ENCODE results near the gene TDRD10. TPM values are rescaled to one million over a fixed set of nuclear protein-coding genes. Genes with fewer than 3 reads are reported as not detected.

Gene TDRD10
- total and polyA plus RNA-seq, 2 experiments from 2014 or later, result 0.29 TPM; not detected in 1

GRCh38 chr1:154496383-154496782 lies 5.6 kb upstream of the TDRD10 start:
- Histone ChIP-seq H3K27me3 (ENCODE audit: insufficient read depth) (peaks cover 37% of the 10 kb centered on the region), H3K4me3 (no peak overlapping the region), H3K4me2 (no peak overlapping the region), H3F3A (replicated peaks; ENCODE audit: low read depth) (no peaks in the 10 kb centered on the region), H3K27ac (ENCODE audit: low read depth) (no peak overlapping the region), H3K4me1 (ENCODE audit: insufficient read depth) (peaks cover 16% of the 10 kb centered on the region), H2AFZ (no peak overlapping the region), H4K20me1 (replicated peaks; ENCODE audit: insufficient read depth) (no peaks in the 10 kb centered on the region), H3K36me3 (ENCODE audit: insufficient read depth) (0 out of 2 replicates have a peak, but pooled peaks cover 3% of the 10 kb centered on the region), H3K79me2 (replicated peaks; ENCODE audit: insufficient read depth) (no peaks in the 10 kb centered on the region), H3K9me2 (ENCODE audit: insufficient read depth) (no peaks in the 10 kb centered on the region)
- TF ChIP-seq EZH2phosphoT487 (IDR thresholded peaks at IDR 0.05; ENCODE audit: unreplicated experiment) (no peak), EZH2 (IDR thresholded peaks at IDR 0.05; ENCODE audit: low read depth, unreplicated experiment) (no peak)
- Mint-ChIP-seq H3K36me3 (ENCODE audit: low read depth) (no peaks in the 10 kb centered on the region), H3K27ac (no peak overlapping the region), H3K27me3 (ENCODE audit: insufficient read depth, low read depth, poor library complexity) (peaks cover 37% of the 10 kb centered on the region), H3K4me1 (peaks cover 24% of the 10 kb centered on the region), H3K4me3 (no peak overlapping the region), H3K9me3 (no peaks in the 10 kb centered on the region)
- ATAC-seq (no peak), DNase-seq (ENCODE audit: low spot score) (no peak)

DNA sequence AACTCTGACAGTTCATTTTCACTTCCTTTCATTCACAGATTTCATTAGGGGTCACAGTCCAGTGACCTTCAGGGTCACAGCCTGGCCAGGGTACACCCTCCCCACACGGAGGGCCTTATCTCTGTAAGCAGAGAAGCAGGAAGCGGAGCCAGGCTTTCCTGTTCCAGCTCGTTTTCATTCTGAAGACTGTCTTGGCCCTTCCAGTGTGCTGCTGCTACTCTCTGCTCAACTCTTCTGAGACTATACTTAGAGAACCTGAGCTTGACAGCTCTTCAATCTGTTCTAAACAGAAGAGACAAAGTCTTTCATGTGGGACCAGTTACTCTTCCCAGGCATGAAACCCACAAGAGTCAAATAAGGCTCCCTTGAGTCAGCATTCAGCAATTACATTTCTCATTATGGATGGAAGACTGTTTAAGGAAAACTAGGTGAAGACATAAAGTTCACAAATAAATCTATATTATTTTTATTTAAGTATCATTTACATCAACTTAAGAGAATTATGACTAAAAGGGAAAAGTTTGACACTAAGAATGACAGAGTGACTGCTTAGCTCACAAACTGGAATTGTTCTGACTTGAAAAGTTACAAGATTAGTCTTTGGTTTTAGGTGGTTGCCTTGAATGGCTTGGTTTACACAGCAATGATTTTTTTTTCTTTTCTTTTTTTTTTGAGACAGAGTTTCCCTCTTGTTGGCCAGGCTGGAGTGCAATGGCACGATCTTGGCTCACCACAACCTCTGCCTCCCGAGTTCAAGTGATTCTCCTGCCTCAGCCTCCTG lies 4.8 kb upstream of the TDRD10 start:
- no peak overlapping the region for H3K4me2 ChIP-seq

DNA sequence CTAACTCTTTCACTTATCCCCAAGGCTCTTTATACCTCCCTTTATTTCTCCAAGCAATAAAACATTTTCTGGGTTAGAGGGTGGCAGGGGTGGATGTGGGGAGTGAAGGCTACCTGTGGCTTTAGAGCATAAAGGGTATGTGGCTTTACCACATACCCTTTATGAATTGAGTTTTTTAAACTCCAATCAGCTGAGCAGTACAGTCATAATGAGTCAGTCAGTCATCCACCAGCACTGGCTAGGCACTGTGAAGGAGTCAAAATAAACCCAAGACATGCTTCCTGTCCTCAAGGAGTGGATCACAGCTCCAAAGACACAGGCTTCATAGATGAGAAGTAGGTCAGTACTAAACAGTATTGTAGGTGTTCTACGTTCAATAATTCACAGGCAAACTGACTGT lies 2.6 kb upstream of the TDRD10 start:
- peaks cover 14% of the 10 kb centered on the region; the same call in 2 of the 3 replicates for H3K9me3 Mint-ChIP-seq

More for the DNA sequence above, 4.8 kb upstream of the TDRD10 start:
- Histone ChIP-seq H3K27ac (ENCODE audit: low read depth) (no peak overlapping the region), H3K9me2 (ENCODE audit: insufficient read depth) (no peaks in the 10 kb centered on the region), H3F3A (replicated peaks; ENCODE audit: low read depth) (no peaks in the 10 kb centered on the region), H4K20me1 (replicated peaks; ENCODE audit: insufficient read depth) (no peaks in the 10 kb centered on the region), H3K4me1 (ENCODE audit: insufficient read depth) (peaks cover 16% of the 10 kb centered on the region), H3K27me3 (ENCODE audit: insufficient read depth) (peaks cover 46% of the 10 kb centered on the region), H2AFZ (peak overlapping the region; percentile 57; the same call in 1 of the 2 replicates), H3K79me2 (replicated peaks; ENCODE audit: insufficient read depth) (no peaks in the 10 kb centered on the region), H3K36me3 (ENCODE audit: insufficient read depth) (0 out of 2 replicates have a peak, but pooled peaks cover 3% of the 10 kb centered on the region), H3K4me3 (no peak overlapping the region)
- H3K9me3 Mint-ChIP-seq, result no peaks in the 10 kb centered on the region
- no peak for DNase-seq (ENCODE audit: low spot score)
- H3K4me1 Mint-ChIP-seq, result peaks cover 26% of the 10 kb centered on the region
- H3K36me3 Mint-ChIP-seq (ENCODE audit: low read depth), result no peaks in the 10 kb centered on the region
- peaks cover 37% of the 10 kb centered on the region for H3K27me3 Mint-ChIP-seq (ENCODE audit: insufficient read depth, low read depth, poor library complexity)
- H3K4me3 Mint-ChIP-seq, result no peak overlapping the region
- H3K27ac Mint-ChIP-seq, result no peak overlapping the region
- TF ChIP-seq EZH2 (IDR thresholded peaks at IDR 0.05; ENCODE audit: low read depth, unreplicated experiment), result no peak
- no peak for TF ChIP-seq NANOG (IDR thresholded peaks at IDR 0.05; ENCODE audit: borderline replicate concordance)
- no peak for ATAC-seq

More for the DNA sequence above, 2.6 kb upstream of the TDRD10 start:
- Histone ChIP-seq H3K27me3 (ENCODE audit: insufficient read depth) (peaks cover 68% of the 10 kb centered on the region), H2AFZ (no peak overlapping the region), H3K9me2 (ENCODE audit: insufficient read depth) (no peaks in the 10 kb centered on the region; the same call in 1 of the 2 replicates), H3F3A (replicated peaks; ENCODE audit: low read depth) (no peaks in the 10 kb centered on the region), H3K36me3 (ENCODE audit: insufficient read depth) (0 out of 2 replicates have a peak, but pooled peaks cover 3% of the 10 kb centered on the region), H3K4me2 (no peak overlapping the region), H3K4me3 (no peak overlapping the region), H4K20me1 (replicated peaks; ENCODE audit: insufficient read depth) (no peaks in the 10 kb centered on the region), H3K4me1 (ENCODE audit: insufficient read depth) (no peaks in the 10 kb centered on the region), H3K27ac (ENCODE audit: low read depth) (no peak overlapping the region), H3K79me2 (replicated peaks; ENCODE audit: insufficient read depth) (no peaks in the 10 kb centered on the region)
- Mint-ChIP-seq H3K27me3 (ENCODE audit: insufficient read depth, low read depth, poor library complexity) (peaks cover 53% of the 10 kb centered on the region), H3K27ac (no peak overlapping the region), H3K4me1 (peaks cover 14% of the 10 kb centered on the region), H3K36me3 (ENCODE audit: low read depth) (no peaks in the 10 kb centered on the region), H3K4me3 (no peak overlapping the region)
- DNase-seq (ENCODE audit: low spot score), result no peak
- no peak for TF ChIP-seq ZNF114 (CRISPR knock-in tag; IDR thresholded peaks at IDR 0.05)
- TF ChIP-seq JUNB (IDR thresholded peaks at IDR 0.05; ENCODE audit: unreplicated experiment), result no peak
- TF ChIP-seq STAT1 (IDR thresholded peaks at IDR 0.05; ENCODE audit: unreplicated experiment), result no peak
- TF ChIP-seq REST (IDR thresholded peaks at IDR 0.05; ENCODE audit: unreplicated experiment), result no peak
- no peak for ATAC-seq

Measured in GM23338 (cell line).